Stimulated activated CD4-positive, alpha-beta T cell treated with anti-CD3 and anti-CD28 coated beads, Interleukin-2, amount 100 ng/mL, for 48 hours (primary cell): ENCODE results near the gene MOB1B.

Source experiments
- DNase-seq, 2 donors: peaks; one replicate each; pipeline ENCODE4 v3.0.0-alpha.2; 2020

The MOB1B gene

DNA sequence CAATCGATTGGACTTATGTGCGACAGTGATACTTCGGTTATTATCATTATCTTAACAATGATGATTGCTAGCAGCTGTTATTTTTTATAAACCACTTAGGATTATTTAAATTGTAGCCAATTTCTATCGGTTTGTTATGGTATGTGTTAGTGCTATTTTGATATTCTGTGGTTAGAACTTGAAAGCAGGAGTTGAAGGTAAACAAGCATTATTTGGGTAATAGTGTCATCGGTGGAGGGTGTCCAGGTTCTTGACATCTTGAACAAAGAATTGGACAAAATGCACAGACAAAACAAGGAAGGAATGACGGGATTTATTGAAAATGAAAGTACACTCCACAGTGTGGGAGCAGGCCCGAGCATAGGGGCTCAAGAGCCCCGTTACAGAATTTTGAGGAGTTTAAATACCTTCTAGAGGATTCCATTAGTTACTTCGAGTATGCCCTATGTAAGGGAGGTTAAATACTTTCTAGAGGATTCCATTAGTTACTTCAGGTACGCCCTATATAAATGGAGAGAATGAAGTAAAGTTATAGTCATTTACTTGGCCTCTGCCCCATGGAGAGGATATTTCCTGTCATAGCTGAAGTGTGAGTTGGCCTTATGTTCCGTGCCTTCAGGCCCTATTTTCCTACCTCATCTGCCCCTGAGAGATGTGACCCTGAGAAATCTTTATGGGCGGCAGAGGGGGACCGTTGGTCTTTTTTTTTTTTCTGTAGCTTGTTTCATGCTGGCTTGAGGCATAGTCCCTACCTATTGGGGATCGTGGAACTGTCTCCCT is 13.1 kb downstream of the MOB1B start:
- no peak for DNase-seq

DNA sequence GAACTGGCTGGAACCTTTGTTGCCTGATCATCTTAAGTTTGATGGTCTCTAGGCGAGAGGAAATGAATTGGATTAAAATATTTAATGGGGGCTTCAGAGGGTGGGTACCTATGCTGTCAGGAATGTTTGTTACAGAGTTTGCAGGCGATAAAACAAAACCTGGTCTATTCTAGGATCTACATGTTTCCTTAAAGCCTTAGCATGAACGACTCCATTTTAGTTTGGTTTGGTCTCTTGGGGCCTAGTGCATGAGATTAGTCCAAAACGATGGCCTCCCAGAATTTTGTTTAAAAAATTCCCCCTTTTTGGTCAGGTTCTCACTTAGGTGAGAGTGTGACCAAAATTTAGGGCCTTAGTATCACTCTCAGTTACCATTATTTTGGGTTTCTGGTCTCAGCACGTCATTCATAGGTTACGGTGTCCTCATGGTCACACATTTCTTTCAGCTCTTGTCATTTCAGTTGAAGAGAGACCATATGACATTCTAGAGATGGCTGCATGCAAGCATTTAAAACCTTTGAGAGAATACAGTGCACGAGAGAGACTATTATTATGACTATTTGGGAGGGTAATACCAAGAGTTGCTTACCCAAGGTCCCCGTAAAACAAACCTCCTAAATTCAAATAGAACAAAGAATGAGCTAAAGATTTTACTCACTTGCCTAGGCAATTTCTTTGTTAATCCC is 13.8 kb downstream of the MOB1B start:
- DNase-seq: no peak

DNA sequence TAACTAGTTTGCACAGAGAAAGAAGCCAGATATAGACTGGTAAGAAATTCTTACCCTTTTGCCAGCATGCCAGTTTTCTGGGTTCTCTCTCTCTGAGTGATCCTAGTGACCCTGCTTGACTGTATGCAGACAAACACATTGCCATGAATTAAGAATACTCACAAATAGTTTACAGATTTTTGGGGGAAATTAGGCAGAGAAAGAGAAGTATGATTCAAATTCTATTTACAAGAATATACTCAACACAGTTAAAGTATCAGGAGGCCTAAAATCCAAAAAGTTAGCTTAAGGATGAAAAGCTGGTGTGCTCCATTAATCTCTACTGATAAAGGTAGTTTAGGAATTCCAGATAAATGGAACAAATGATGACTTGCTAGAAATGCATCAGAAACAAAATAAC is 18.4 kb downstream of the MOB1B start:
- no peak for DNase-seq

DNA sequence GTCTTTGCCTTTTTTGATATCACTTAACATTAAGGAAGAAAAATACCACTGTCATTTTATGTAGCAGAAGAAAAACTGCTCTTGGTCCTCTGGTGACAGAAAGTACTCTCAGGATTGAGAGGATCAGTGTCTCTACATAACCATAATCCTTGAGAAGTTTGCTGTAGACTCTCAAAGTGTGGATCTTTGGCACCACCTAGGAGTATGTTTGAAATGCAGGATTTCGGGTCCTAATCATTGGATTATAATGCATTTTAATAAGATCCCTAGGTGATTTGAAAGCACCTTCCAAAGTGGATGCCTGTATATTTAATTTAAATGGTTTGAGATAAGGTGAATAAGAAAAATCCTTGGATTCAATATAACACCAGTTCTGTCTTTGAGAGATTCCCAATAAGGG is 23.2 kb downstream of the MOB1B start:
- no peak for DNase-seq

DNA sequence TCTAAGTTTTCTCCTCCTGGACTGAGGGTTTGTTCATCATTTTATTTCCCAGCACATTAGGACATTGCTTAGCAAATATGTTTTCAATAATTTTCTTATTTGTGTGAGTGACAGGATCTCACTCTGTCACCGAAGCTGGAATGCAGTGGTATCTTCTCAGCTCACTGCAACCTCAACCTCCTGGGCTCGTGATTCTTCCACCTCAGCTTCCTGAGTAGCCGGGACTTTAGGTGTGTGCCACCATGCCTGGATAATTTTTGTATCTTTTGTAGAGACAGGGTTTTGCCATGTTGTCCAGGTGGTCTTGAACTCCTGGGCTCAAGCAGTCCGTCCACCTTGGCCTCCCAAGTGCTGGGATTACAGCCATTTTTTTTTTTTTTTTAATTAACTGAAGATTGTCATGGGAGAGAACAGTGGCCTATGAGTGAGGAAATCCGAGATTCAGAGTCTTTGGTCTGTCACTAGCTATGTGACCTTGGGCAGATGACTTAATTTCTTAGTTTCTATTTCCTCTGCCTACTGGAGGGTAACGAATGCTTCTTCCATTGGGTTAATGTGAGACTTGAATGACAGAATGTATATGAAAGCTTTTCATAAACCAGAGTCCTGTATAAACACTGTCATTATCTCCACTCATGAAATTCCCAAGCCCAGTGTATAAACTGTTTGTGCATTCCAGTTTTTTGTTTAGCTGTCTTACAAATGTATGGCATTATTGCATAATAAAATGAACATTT is 23.9 kb downstream of the MOB1B start:
- DNase-seq: no peak

DNA sequence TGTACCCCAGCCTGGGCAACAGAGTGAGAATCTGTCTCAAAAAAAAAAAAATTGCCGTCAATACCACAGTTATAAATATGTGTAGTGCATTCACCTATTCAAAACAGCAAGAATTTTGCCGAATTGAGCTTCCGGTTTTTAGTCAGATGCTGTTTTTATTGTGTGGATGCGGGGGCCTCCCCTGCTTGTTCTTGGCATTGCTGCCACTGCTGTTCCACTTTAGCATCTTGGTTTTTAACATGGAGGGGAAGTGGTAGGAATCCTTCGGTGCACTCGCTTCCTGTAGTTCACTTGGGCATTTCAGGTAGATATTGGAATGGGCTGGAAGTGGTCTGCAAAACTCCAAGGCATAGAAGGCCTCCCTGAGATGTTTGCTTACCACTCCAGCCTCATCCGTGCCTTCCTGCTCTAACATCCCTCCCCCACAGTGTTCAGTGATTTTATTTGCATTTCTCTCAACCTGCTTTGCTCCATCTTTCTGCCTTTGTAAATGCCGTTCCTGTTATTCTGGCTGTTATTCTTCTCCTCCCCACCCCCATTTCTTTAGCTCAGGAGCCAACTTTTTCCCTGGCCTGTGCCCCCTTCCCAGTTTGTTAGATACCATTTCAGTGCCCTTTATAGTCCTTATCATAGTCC is 25.5 kb downstream of the MOB1B start:
- no peak for DNase-seq

DNA sequence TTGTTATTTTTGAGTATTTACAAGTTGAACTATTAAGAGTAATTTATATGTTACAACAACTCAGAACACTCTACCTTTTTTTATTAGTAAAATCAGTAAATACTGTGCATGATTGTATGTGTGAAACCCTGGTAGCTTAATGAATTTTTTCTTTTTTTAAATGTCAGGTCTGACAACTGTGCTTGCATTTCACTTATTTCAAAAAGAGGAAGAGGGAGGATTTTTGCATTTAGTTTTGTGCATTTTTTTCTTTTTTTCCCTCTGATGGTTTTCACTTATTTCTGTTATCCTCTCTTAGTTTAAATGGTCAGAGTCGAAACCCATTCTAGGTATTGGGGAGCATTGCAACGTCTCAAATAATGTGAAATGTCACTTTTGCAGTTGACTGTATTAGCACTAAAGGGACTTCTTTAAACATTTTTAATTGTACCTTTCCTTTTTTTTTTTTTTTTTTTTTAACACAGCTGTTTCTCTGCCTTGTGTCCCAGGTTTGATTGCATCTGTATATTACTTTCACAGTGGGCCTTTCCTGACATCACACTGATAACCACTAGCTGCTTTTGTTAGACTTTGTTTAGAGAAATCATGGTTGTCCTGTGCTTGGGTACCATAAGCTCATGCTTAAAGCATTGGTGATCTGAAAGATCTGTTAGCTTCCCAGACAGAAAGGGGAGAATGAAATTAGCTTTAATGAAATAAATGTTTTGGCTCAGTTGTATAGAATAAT is 28.5 kb downstream of the MOB1B start:
- DNase-seq: no peak

DNA sequence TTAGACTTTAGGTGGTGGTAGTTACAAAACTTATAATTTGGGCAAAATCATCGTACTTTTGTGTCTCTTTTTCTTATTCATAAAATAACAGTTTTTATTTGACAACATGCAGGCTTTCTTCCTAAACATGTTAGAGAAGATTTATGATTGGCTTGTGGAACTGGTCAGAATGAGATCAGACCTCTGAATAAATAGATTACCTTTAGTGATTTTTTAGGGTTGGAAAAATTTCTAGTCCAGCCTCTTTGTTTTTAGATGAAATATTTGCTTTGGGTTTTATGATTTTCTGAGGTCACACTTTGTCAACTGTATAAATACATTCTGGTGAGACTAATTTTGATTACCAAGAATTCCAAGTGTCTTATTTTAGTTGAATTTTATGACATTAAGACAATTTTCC is 29.2 kb downstream of the MOB1B start:
- no peak for DNase-seq

DNA sequence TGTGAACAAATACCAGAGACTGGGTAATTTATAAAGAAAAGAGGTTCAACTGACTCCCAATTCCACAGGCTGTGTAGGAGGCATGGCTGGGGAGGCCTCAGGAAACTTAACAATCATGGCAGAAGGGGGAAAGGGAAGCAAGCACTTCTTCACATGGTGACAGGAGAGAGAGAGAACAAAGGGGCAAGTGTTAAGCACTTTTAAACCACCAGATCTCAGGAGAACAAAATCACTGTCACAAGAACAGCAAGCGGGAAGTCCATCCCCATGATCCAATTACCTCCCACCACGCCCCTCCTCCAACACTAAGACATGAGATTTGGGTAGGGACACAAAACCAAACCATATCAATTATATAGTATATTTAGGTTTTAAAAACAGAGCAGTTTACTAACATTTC is 30.8 kb downstream of the MOB1B start:
- no peak for DNase-seq

DNA sequence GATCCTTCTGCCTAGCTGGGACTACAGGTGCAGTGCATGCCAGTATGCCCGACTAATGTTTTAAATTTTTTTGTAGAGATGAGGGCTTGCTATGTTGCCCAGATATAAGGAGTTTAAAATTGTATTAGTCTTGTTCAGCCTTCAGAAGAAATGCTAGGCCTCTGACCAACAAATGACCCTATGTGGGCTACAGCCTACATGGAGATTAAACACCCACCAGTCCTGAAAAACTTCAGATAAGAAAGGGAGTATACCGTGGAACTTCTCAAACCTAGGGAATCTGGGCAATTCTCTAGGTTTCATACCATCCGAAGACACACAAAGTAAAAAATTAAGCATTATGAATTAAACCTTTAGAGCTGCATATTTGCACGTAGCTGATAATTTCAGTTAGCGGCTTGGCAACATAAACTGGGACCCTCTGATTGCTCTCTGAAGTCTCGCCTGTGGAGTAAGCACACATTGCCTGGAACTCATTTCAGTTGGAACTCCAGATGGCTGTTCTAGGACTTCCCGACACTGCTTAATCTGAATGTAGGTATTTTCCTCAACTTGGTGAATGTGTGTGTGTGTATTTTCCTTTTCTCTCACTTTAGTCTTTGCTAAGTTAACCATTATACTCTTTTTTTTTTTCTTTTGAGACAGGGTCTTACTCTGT is 33.0 kb downstream of the MOB1B start:
- DNase-seq: no peak

DNA sequence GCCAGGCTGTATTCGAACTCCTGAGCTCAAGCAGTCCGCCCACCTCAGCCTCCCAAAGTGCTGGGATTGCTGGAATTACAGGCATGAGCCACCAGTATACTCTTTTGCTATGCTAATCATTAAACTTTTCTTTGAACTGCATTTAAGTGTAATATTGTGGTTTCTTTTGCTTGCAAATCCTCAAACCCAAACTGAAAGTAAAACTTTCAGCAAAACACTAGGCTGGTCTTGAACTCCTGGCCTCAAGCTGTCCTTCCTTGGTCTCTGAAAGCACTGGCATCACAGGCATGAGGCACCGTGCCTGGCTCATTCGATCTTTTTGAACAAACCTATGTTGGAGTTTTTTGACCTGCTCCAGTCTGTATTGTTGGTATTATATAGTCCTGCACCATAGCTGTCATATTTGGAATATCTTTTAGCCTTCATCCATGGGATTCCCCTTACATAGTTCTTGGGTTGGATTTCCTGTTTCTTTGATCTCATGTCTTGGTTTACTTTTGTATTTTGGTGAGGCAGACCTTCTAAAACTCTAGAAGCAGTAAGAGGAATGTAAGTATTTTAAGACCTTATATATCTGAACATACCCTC is 34.1 kb downstream of the MOB1B start:
- DNase-seq: no peak

DNA sequence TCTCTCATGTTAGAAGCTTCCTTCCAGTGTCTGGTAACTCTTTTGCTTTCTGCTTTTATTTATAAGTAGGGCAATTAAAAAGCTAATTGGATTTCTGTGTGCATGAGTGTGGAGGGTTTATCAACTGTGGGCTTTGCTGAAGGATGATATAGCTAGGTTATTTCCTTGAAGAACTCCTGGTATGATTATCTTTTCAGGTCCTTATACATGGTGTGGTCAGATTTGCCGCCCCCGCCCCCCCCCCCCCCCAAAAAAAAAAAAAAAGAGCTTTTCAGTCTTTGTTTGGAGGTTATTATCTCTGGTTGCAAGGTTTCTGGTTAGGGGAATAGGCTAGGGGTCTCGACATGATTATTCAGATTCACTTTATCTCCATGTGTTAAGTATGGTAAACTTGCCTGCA is 35.9 kb downstream of the MOB1B start:
- no peak for DNase-seq

DNA sequence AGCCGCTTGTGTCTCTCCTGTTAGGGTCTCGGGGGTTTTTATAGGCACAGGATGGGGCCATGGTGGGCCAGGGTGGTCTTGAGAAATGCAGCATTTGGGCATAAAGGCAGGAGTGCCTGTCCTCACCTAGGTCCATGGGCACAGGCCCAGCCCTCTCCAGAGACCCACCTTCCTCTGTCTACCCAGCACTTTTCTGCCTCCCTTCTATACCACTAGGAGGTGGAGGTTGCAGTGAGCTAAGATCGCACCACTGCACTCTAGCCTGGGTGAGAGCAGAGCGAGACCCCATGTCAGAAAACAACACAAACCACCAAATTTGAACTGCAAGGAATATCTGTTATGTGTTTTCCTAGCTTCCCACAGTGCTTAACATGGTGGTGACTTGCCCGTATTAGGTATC is 38.0 kb downstream of the MOB1B start:
- DNase-seq: no peak

DNA sequence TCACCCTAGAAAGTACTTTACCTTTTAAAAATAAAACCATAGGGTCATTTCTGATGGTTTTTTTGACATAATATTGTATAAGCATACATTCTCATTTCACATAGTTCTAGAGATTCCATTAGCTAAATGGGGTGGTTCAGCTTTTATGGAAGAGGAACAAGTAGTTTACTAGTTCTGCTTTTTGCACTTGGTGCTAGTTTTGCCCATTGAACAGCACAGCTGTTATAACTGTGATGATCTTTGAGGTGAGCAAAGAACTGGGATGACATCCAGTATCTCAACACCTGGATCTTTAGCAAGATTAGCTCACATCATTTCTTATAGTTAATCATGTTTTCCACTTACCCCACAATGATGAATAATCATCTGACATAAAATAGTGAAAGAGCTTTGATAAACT is 40.9 kb downstream of the MOB1B start:
- no peak for DNase-seq

DNA sequence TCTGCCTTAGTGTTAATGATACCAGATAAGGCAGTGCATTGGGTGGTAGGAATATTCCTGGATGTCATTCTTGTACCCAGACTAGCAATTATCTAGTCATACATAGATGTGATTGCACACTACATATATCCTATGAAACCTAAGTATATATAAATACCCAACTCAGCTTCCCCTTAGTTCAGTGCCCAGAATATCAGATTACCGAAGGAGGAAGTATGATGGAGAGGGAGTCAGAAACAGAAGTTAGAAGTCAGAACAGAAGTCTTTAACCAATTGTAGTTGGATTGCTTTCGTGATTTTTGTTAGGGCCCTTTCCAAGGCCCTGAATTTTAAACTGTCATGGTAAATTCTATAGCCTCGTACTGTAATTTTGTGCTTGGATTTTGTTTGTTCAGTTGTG is 42.9 kb downstream of the MOB1B start:
- no peak for DNase-seq

DNA sequence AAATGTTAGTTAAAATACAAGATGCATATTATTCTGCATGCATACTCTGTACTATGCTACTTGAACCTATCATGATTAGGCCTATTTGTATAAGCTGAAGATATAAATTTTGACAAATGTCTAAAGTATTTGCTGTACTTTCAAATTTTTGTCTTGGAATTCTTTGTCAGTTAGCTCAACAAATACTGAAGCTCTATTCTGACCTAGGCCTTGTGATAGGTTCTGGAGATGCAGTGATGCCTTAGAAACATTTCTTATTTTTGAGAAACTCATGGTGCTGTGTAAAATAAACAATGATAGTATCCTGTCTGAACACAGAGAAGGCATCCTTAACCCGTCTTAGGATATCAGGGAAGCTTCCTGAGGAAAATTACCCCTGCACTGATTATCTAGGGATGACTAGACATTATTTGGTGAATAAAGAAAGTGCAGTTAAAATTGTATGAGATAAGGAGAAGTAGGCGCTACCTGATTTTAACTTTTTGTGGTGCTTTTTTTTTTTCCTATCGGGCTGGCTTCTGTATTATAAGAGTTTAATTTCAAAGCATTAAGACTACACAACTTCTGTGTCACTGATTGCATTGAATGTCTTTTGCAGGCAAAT is 43.4 kb downstream of the MOB1B start:
- DNase-seq: no peak

DNA sequence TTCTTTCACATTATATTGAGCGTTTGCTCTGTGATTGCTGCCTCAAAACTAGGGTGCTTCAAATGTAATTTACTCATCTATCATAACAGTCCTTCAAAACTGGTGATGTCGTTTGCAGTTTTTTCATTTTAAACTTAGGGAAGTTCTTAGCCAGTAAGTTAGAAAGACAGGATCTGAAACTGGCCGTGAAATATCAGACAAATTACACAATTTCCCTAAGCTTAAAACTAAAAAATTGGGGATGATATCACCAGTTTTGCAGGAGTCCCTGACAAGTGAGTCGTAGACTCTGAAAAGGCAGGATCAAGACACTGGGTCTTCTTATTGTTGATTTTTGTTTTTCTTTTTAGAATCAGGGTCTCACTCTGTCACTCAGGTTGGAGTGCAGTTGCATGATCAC is 44.8 kb downstream of the MOB1B start:
- DNase-seq: no peak

DNA sequence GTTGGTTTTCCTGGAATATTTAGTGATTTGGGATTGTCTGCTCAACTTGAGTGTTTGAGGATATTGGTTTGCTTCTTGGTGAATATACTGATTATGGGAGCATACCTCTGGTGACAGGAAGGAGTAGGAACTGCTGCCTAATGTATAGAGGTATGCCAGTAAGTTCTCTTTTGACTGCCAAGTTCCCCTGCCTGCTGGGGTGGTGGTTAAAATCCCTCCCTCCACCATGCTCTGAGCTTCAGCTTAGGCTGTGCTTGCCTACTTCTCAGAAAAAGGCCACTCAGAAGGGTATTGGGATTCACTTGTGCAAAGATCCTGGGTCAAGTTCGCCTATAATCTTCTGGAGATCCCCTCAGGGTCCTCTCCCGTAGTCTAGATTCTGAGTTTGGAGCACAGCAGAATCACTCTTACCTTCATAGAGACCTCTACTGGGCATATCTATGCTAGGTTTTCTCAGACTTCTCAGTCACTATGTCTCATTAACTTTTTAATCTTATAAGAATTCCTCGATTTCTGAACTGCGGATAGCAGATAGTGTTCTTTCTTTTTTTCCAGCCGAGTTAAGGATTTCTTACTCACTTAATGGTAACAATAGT is 46.6 kb downstream of the MOB1B start:
- no peak for DNase-seq

DNA sequence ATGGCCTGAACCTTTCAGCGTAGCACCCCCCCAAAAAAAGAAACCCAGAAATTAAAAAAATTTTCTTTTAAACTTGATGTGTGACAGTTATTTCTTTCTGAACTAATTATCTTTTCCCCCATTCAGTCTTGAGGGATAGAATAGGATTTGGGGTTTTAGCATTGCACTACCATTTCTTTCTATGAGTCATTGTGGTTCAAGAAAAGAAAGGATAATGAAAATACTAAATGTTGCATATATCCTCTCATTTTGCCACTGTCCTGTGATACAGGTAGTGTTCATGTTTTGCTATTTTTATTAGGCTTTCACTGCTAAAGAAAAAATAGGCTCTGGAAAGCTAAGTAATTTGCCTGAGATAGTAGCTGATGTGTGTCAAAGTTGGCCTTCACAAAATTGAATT is 51.9 kb downstream of the MOB1B start:
- no peak for DNase-seq

DNA sequence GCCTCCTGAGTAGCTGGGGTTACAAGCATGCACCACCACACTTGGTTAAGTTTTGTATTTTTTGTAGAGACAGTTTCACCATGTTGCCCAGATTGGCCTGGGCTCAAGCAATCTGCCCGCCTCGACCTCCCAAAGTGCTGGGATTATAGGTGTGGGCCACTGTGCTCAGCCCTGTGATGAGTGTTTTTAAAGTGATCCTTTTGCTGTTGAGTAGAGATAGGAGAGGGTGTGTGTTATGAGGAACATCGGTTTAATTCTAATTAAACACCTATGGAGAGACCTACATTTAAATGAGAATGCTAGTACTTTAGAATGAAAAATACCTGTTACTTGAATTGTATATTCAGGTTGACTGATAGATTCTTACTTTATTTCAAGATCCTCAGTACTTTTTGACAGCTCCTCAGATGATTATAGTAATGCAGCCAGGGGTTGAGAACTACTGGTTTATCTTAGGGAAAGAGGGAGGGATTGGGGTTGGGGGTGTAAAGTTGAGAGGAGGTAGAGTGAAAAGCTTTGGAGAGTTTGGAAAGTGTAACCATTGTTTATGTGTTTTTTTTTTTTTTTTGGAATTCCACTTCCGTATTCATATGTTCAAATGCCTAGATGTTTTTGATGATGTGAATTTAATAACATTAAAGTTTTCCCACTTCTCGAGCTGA is 54.5 kb downstream of the MOB1B start:
- DNase-seq: no peak

DNA sequence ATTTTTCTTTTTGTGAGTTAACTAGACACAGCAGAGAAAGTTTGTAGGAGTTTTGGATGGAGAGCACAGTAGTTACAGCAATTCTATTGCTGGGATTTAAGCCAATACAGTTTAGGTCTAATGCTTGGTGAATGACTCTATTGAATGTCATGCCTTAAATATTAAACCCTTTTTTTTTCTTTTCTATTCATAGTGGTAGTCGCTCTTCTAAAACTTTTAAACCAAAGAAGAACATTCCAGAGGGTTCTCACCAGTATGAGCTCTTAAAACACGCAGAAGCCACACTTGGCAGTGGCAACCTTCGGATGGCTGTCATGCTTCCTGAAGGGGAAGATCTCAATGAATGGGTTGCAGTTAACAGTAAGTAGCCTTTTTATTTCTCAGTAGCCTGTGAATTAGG is 56.5 kb downstream of the MOB1B start:
- DNase-seq: no peak
